Fibroblast of the aortic adventitia (primary cell): Measurements from ENCODE around the gene SLAIN1. TPM values are rescaled to one million over a fixed set of nuclear protein-coding genes. Genes with fewer than 3 reads are reported as not detected.

Experiments
- DNase-seq: peaks from one replicate; pipeline ENCODE4 v3.0.0-alpha.2; 2010; ENCODE audit warnings: low read depth
- H3K4me3 ChIP-seq: 2 replicates; pipeline ENCODE4 v1.5.1; 2011; ENCODE audit warnings: low read depth, mild to moderate bottlenecking, control low read depth, low read length, moderate library complexity
- CTCF ChIP-seq: IDR thresholded peaks from 2 replicates; pipeline ENCODE4 v1.5.1; 2011; ENCODE audit warnings: mild to moderate bottlenecking, low read length, control low read depth, inconsistent platforms; ENCODE audit not compliant: insufficient read depth
- total RNA-seq: library from RNA; depleted of rRNA; stranded (reverse); fragments of >200 nt; gene quantifications from 2 replicates; pipeline ENCODE4 v1.2.3, GENCODE V29; 2012; ENCODE audit warnings: low replicate concordance

The SLAIN1 gene
- total RNA-seq, 1 donor: 0.72 TPM

GRCh38 chr13:77696879-77697216 is 639 bp upstream of the SLAIN1 start:
- no peak overlapping the region for H3K4me3 ChIP-seq
- no peak for TF ChIP-seq CTCF
- no peak for DNase-seq

- H3K4me3 ChIP-seq: peak overlapping the region; percentile 56
- DNase-seq: no peak
- no peak for TF ChIP-seq CTCF
Observed at GRCh38 chr13:77698201-77699058, 943 bp downstream of the SLAIN1 start.

GRCh38 chr13:77699059-77699680 is 1.7 kb downstream of the SLAIN1 start:
- no peak for TF ChIP-seq CTCF
- H3K4me3 ChIP-seq: peak overlapping the region; percentile 56
- DNase-seq: no peak

- H3K4me3 ChIP-seq: no peak overlapping the region
- no peak for DNase-seq
- TF ChIP-seq CTCF: no peak
Observed at GRCh38 chr13:77701305-77701704, 3.8 kb downstream of the SLAIN1 start.

GRCh38 chr13:77702366-77702765 is 4.9 kb downstream of the SLAIN1 start:
- no peak for DNase-seq
- no peak for TF ChIP-seq CTCF
- H3K4me3 ChIP-seq: no peak overlapping the region

GRCh38 chr13:77703408-77703807 is 5.9 kb downstream of the SLAIN1 start:
- DNase-seq: no peak
- H3K4me3 ChIP-seq: no peak overlapping the region
- TF ChIP-seq CTCF: no peak
